Endothelial cell of umbilical vein (primary cell): Measurements from ENCODE around the gene CAPZA2. TPM values are rescaled to one million over a fixed set of nuclear protein-coding genes. Genes with fewer than 3 reads are reported as not detected.
A peak's percentile ranks its signal among the peaks of the same experiment; 100 is the strongest.

Experiments used
- BruUV-seq: library from RNA; stranded (reverse); fragments of 400-500 nt; replicated peaks from 2 replicates; lab custom pipeline; 2021; lab: Mats Ljungman, UMichigan
- CTCF ChIA-PET: fragments of 300-600, 350-600 bp; sonication (Branson Sonifier 250); formaldehyde crosslinking; loops from one replicate; lab custom pipeline; 2021; ENCODE audit warnings: antibody characterized with exemption, inconsistent platforms; lab: Charles Lee
- POLR2A ChIA-PET: fragments of 300-600, 350-600 bp; sonication (Branson Sonifier 250); formaldehyde crosslinking; loops from one replicate; lab custom pipeline; 2021; ENCODE audit warnings: antibody characterized with exemption, inconsistent platforms; lab: Charles Lee
- DNase-seq: peaks from one replicate; pipeline ENCODE4 v3.0.0-alpha.2; 2011; ENCODE audit warnings: low read depth, low spot score
- FAIRE-seq: peaks from 2 replicates; lab custom pipeline; 2011; peaks lifted over from hg19 to GRCh38; lab: Jason Lieb, UNC
- H2AFZ ChIP-seq: 2 replicates; pipeline ENCODE4 v1.6.0; 2012; ENCODE audit warnings: low read depth, low read length, control low read depth, inconsistent platforms
- H3K27ac ChIP-seq: 2 replicates; pipeline ENCODE4 v1.5.1; 2011; ENCODE audit warnings: low read depth, mild to moderate bottlenecking, control low read depth, low read length, moderate library complexity; ENCODE audit not compliant: insufficient read depth
- H3K27me3 ChIP-seq, 2 experiments: 2 replicates each; pipeline versions ENCODE4 v1.6.0 to v1.6.1; 2011; ENCODE audit warnings: low read length in 2 of 2, mixed read lengths in 1 of 2; ENCODE audit not compliant: control insufficient read depth in 2 of 2, insufficient read depth in 2 of 2
- H3K36me3 ChIP-seq, 2 experiments: 2 replicates in 1 of 2; 3 replicates in 1 of 2; pipeline ENCODE4 v1.5.1; 2011; ENCODE audit warnings: low read length in 2 of 2, mild to moderate bottlenecking in 1 of 2, moderate library complexity in 1 of 2; ENCODE audit not compliant: control insufficient read depth in 2 of 2, insufficient read depth in 2 of 2; ENCODE audit errors: extremely low read depth in 1 of 2
- H3K4me1 ChIP-seq: 3 replicates; pipeline ENCODE4 v1.5.1; 2011; ENCODE audit warnings: mild to moderate bottlenecking, low read length; ENCODE audit not compliant: control insufficient read depth, insufficient read depth; ENCODE audit errors: extremely low read depth
- H3K4me2 ChIP-seq: 2 replicates; pipeline ENCODE4 v1.6.1; 2011; ENCODE audit warnings: low read length, control low read depth, mixed read lengths; ENCODE audit not compliant: insufficient read depth
- H3K4me3 ChIP-seq, 3 experiments: fragments of 200-600 bp in 1 of 3; sonication (generic), shearing (Covaris generic) in 1 of 3; replicated peaks in 1 of 3; 2 replicates each; pipeline ENCODE4 v1.5.1; 2011 to 2016; ENCODE audit warnings: control low read depth in 3 of 3, low read length in 3 of 3, mild to moderate bottlenecking in 2 of 3, inconsistent platforms in 1 of 3, low read depth in 1 of 3, moderate library complexity in 1 of 3; ENCODE audit not compliant: insufficient read depth in 1 of 3
- H3K79me2 ChIP-seq: 2 replicates; pipeline ENCODE4 v1.6.0; 2012; ENCODE audit warnings: low read length, inconsistent platforms; ENCODE audit not compliant: control insufficient read depth, insufficient read depth
- H3K9ac ChIP-seq: replicated peaks from 2 replicates; pipeline ENCODE3; 2011; ENCODE audit warnings: low read length, control low read depth; ENCODE audit not compliant: insufficient read depth; ENCODE audit errors: extremely low read depth
- H3K9me1 ChIP-seq: replicated peaks from 3 replicates; pipeline ENCODE4 v1.6.0; 2011; ENCODE audit warnings: mild to moderate bottlenecking, low read length; ENCODE audit not compliant: control insufficient read depth, insufficient read depth; ENCODE audit errors: extremely low read depth
- H3K9me3 ChIP-seq: replicated peaks from 2 replicates; pipeline ENCODE4 v1.5.1; 2012; ENCODE audit warnings: low read length, inconsistent platforms; ENCODE audit not compliant: control insufficient read depth, insufficient read depth
- H4K20me1 ChIP-seq: replicated peaks from 2 replicates; pipeline ENCODE3; 2011; ENCODE audit warnings: mild to moderate bottlenecking, low read length; ENCODE audit not compliant: control insufficient read depth, insufficient read depth; ENCODE audit errors: extremely low read depth
- CTCF ChIP-seq, 2 donors: IDR thresholded peaks; 1 replicate in 1 of 2; 2 replicates in 1 of 2; pipeline ENCODE4 v1.5.1; 2011; ENCODE audit warnings: low read length in 2 of 2, mild to moderate bottlenecking in 2 of 2, moderate library complexity in 2 of 2, control low read depth in 1 of 2, inconsistent platforms in 1 of 2, low read depth in 1 of 2; ENCODE audit not compliant: insufficient read depth in 1 of 2; ENCODE audit errors: extremely low read depth in 1 of 2
- EZH2 ChIP-seq: IDR thresholded peaks from 2 replicates; pipeline ENCODE4 v1.6.1; 2012; ENCODE audit warnings: borderline replicate concordance, low read depth, mild to moderate bottlenecking, moderate library complexity, low read length, inconsistent platforms; ENCODE audit not compliant: severe bottlenecking
- FOS ChIP-seq: IDR thresholded peaks from 2 replicates; pipeline ENCODE4 v1.6.1; 2011; ENCODE audit warnings: mild to moderate bottlenecking, low read length, moderate library complexity, borderline replicate concordance; ENCODE audit not compliant: insufficient read depth
- GATA2 ChIP-seq: IDR thresholded peaks from 2 replicates; pipeline ENCODE4 v1.7.0; 2011; ENCODE audit warnings: low read depth, mild to moderate bottlenecking, moderate library complexity, mixed read lengths, low read length; ENCODE audit not compliant: insufficient read length, insufficient read depth
- JUN ChIP-seq: IDR thresholded peaks from 2 replicates; pipeline ENCODE4 v1.6.1; 2011; ENCODE audit warnings: borderline replicate concordance, low read depth; ENCODE audit not compliant: insufficient read length, insufficient read depth
- MAX ChIP-seq: IDR thresholded peaks from 2 replicates; pipeline ENCODE4 v1.6.1; 2011; ENCODE audit not compliant: insufficient read depth, insufficient read length
- MYC ChIP-seq: IDR thresholded peaks from one replicate; pipeline ENCODE4 v1.6.1; 2011; ENCODE audit warnings: mild to moderate bottlenecking, low read depth, low read length
- POLR2A ChIP-seq: IDR thresholded peaks from 2 replicates; pipeline ENCODE4 v1.6.1; 2012; ENCODE audit warnings: low read depth, mild to moderate bottlenecking, control low read depth, low read length
- POLR2AphosphoS5 ChIP-seq: IDR thresholded peaks from 2 replicates; pipeline ENCODE4 v1.6.1; 2012; ENCODE audit warnings: low read depth, mild to moderate bottlenecking, control low read depth, low read length, moderate library complexity; ENCODE audit not compliant: insufficient read depth
- dilution Hi-C: fragments of 300-500 bp; cut with MboI; formaldehyde crosslinking; loops from one replicate; pipeline ENCODE4 v1.15.0; 2019; ENCODE audit warnings: low sequenced_read_pairs; ENCODE audit not compliant: extremely low pct_ligation_motif_present
- intact Hi-C: fragments of 100-400 bp; cut with micrococcal nuclease; formaldehyde crosslinking; loops from one replicate; pipeline ENCODE4 v1.10.0; 2022
- polyA plus RNA-seq, 4 experiments: library from polyadenylated mRNA; depleted of rRNA in 3 of 4; stranded (reverse) in 3 of 4; unstranded in 1 of 4; fragments of >200 nt; gene quantifications; 2 replicates each; pipeline versions ENCODE4 v1.2.1 to v1.2.3, GENCODE V29; 2011 to 2012; ENCODE audit warnings: missing spikeins in 1 of 4
- total RNA-seq: library from RNA; stranded (reverse); gene quantifications from 2 replicates; pipeline ENCODE4 v1.2.3, GENCODE V29; 2021

CAPZA2 gene
- total and polyA plus RNA-seq, 2 donors (not counting 3 experiments of a cell fraction or from before 2014, with no cell fraction given) = 48.1 to 347 TPM

- peak overlapping the region in 1 of 3 experiments; percentile 32 for H3K4me3 ChIP-seq
- peak overlapping the region; percentile 91 for H3K4me2 ChIP-seq
- H3K27ac ChIP-seq = peak overlapping the region; percentile 97
- TF ChIP-seq POLR2AphosphoS5 (no peak), CTCF (IDR thresholded peaks at IDR 0.05; ENCODE audit: extremely low read depth in 1 of 2, insufficient read depth in 1 of 2, low read depth in 1 of 2, low read length in 2 of 2) (no peak), FOS (no peak), JUN (no peak), MYC (no peak), EZH2 (no peak), MAX (no peak), GATA2 (no peak), POLR2A (no peak)
- CTCF ChIA-PET = interaction anchor here (1.1 kb wide), 1 partner anchor 19 kb away, joined by 3 read pairs; no protein-coding TSS in a partner anchor
- peaks cover 87% of the 10 kb centered on the region for H3K4me1 ChIP-seq
- H3K27me3 ChIP-seq = no peaks in the 10 kb centered on the region
- intact Hi-C loops = loop anchor here (1.0 to 5.0 kb wide), 4 partner anchors 9 to 654 kb away; partner anchors contain the start of gene CAPZA2
- DNase-seq = peak; percentile 79
- no peaks in the 10 kb centered on the region for H3K9me1 ChIP-seq
- no peaks in the 10 kb centered on the region for H3K9me3 ChIP-seq
- H2AFZ ChIP-seq = no peak overlapping the region
- no peaks in the 10 kb centered on the region for H4K20me1 ChIP-seq
- dilution Hi-C loops = no loop called here
- H3K79me2 ChIP-seq = peaks cover 93% of the 10 kb centered on the region
- peaks cover 0 to 3% of the 10 kb centered on the region in 2 experiments for H3K36me3 ChIP-seq
- no TSS peak for BruUV-seq
- POLR2A ChIA-PET = no interaction called here
- peak overlapping the region; percentile 81 for H3K9ac ChIP-seq
- no peak for FAIRE-seq
Measured at GRCh38 chr7:116871061-116871700, 8.8 kb downstream of the CAPZA2 start.
